Activated CD4-positive, alpha-beta T cell treated with anti-CD3 and anti-CD28 coated beads, Interleukin-2, amount 10 ng/mL, durations not matched to agents 24 days and 14 days (primary cell): ENCODE results near the gene ACAA2. TPM values are rescaled to one million over a fixed set of nuclear protein-coding genes. Genes with fewer than 3 reads are reported as not detected.

ENCODE experiments used
- DNase-seq: peaks from one replicate; pipeline ENCODE4 v3.0.0; 2022
- H3K27ac Mint-ChIP-seq: one replicate; pipeline ENCODE4 v1.8.0; 2022; ENCODE audit warnings: mild to moderate bottlenecking, mixed read lengths
- H3K27me3 Mint-ChIP-seq: one replicate; pipeline ENCODE4 v1.8.0; 2022; ENCODE audit warnings: mixed read lengths
- H3K36me3 Mint-ChIP-seq: one replicate; pipeline ENCODE4 v1.8.0; 2022; ENCODE audit warnings: low read depth, mild to moderate bottlenecking, mixed read lengths
- H3K4me1 Mint-ChIP-seq: one replicate; pipeline ENCODE4 v1.8.0; 2021; ENCODE audit warnings: mixed read lengths
- H3K4me3 Mint-ChIP-seq: one replicate; pipeline ENCODE4 v1.8.0; 2022; ENCODE audit warnings: mild to moderate bottlenecking, moderate library complexity, mixed read lengths
- H3K9me3 Mint-ChIP-seq: one replicate; pipeline ENCODE4 v1.8.0; 2021; ENCODE audit warnings: mixed read lengths
- intact Hi-C: fragments of 100-400 bp; cut with micrococcal nuclease; formaldehyde crosslinking; loops from one replicate; pipeline ENCODE4 v1.15.1; 2023
- total RNA-seq: library from RNA; stranded (reverse); gene quantifications from 2 replicates; pipeline ENCODE4 v1.2.3, GENCODE V29; 2022

Gene ACAA2
- total RNA-seq, 1 donor from 2014 or later: 69.7 TPM

GRCh38 chr18:49761771-49762170 is 51.6 kb downstream of the ACAA2 start:
- peak overlapping the region; percentile 29 for H3K27ac Mint-ChIP-seq
- no peaks in the 10 kb centered on the region for H3K9me3 Mint-ChIP-seq
- DNase-seq: no peak
- intact Hi-C loops: no loop called here
- H3K36me3 Mint-ChIP-seq: no peaks in the 10 kb centered on the region
- no peaks in the 10 kb centered on the region for H3K27me3 Mint-ChIP-seq
- H3K4me1 Mint-ChIP-seq: no peaks in the 10 kb centered on the region
- no peak overlapping the region for H3K4me3 Mint-ChIP-seq

- Mint-ChIP-seq H3K27me3 (peaks cover 7% of the 10 kb centered on the region), H3K27ac (no peak overlapping the region), H3K4me3 (no peak overlapping the region), H3K9me3 (peaks cover 4% of the 10 kb centered on the region), H3K4me1 (no peaks in the 10 kb centered on the region), H3K36me3 (no peaks in the 10 kb centered on the region)
- no peak for DNase-seq
- intact Hi-C loops: no loop called here
Measured at GRCh38 chr18:49758263-49758610, 55.1 kb downstream of the ACAA2 start.

- Mint-ChIP-seq H3K4me3 (no peak overlapping the region), H3K36me3 (no peaks in the 10 kb centered on the region), H3K27me3 (peaks cover 9% of the 10 kb centered on the region), H3K27ac (no peak overlapping the region), H3K4me1 (no peaks in the 10 kb centered on the region), H3K9me3 (peaks cover 4% of the 10 kb centered on the region)
- DNase-seq: no peak
- intact Hi-C loops: no loop called here
Measured at GRCh38 chr18:49757513-49758262, 55.6 kb downstream of the ACAA2 start.

- Mint-ChIP-seq H3K4me3 (no peak overlapping the region), H3K27me3 (peaks cover 12% of the 10 kb centered on the region), H3K27ac (no peak overlapping the region), H3K36me3 (no peaks in the 10 kb centered on the region), H3K4me1 (no peaks in the 10 kb centered on the region), H3K9me3 (peaks cover 4% of the 10 kb centered on the region)
- no peak for DNase-seq
- intact Hi-C loops: no loop called here
Measured at GRCh38 chr18:49756671-49757362, 56.5 kb downstream of the ACAA2 start.

GRCh38 chr18:49756135-49756534 is 57.2 kb downstream of the ACAA2 start:
- no peak overlapping the region for H3K4me3 Mint-ChIP-seq
- peaks cover 15% of the 10 kb centered on the region for H3K27me3 Mint-ChIP-seq
- H3K36me3 Mint-ChIP-seq: no peaks in the 10 kb centered on the region
- no peak overlapping the region for H3K27ac Mint-ChIP-seq
- DNase-seq: no peak
- peaks cover 4% of the 10 kb centered on the region for H3K9me3 Mint-ChIP-seq
- intact Hi-C loops: no loop called here
- no peaks in the 10 kb centered on the region for H3K4me1 Mint-ChIP-seq

- Mint-ChIP-seq H3K27me3 (peaks cover 17% of the 10 kb centered on the region), H3K9me3 (peaks cover 4% of the 10 kb centered on the region), H3K4me1 (no peaks in the 10 kb centered on the region), H3K27ac (no peak overlapping the region), H3K4me3 (no peak overlapping the region), H3K36me3 (no peaks in the 10 kb centered on the region)
- intact Hi-C loops: no loop called here
- DNase-seq: no peak
Measured at GRCh38 chr18:49755489-49755888, 57.8 kb downstream of the ACAA2 start.

GRCh38 chr18:49754866-49755265 is 58.5 kb downstream of the ACAA2 start:
- H3K9me3 Mint-ChIP-seq: peaks cover 4% of the 10 kb centered on the region
- intact Hi-C loops: no loop called here
- no peak overlapping the region for H3K4me3 Mint-ChIP-seq
- H3K36me3 Mint-ChIP-seq: no peaks in the 10 kb centered on the region
- no peak overlapping the region for H3K27ac Mint-ChIP-seq
- no peak for DNase-seq
- H3K27me3 Mint-ChIP-seq: peaks cover 17% of the 10 kb centered on the region
- no peaks in the 10 kb centered on the region for H3K4me1 Mint-ChIP-seq

- no peaks in the 10 kb centered on the region for H3K36me3 Mint-ChIP-seq
Measured at GRCh38 chr18:49753643-49754042, 59.7 kb downstream of the ACAA2 start.

GRCh38 chr18:49752095-49752457 is 61.3 kb downstream of the ACAA2 start:
- Mint-ChIP-seq H3K9me3 (peaks cover 4% of the 10 kb centered on the region), H3K4me3 (no peak overlapping the region), H3K27ac (no peak overlapping the region), H3K36me3 (no peaks in the 10 kb centered on the region), H3K27me3 (peaks cover 25% of the 10 kb centered on the region), H3K4me1 (no peaks in the 10 kb centered on the region)
- DNase-seq: no peak
- intact Hi-C loops: no loop called here

More at GRCh38 chr18:49753643-49754042, 59.7 kb downstream of the ACAA2 start:
- intact Hi-C loops: no loop called here
- H3K9me3 Mint-ChIP-seq: peaks cover 4% of the 10 kb centered on the region
- H3K27me3 Mint-ChIP-seq: peaks cover 22% of the 10 kb centered on the region
- no peak overlapping the region for H3K27ac Mint-ChIP-seq
- no peak overlapping the region for H3K4me3 Mint-ChIP-seq
- no peaks in the 10 kb centered on the region for H3K4me1 Mint-ChIP-seq
- no peak for DNase-seq

GRCh38 chr18:49751427-49752094 is 61.8 kb downstream of the ACAA2 start:
- no peaks in the 10 kb centered on the region for H3K36me3 Mint-ChIP-seq
- no peak overlapping the region for H3K4me3 Mint-ChIP-seq
- H3K9me3 Mint-ChIP-seq: peaks cover 4% of the 10 kb centered on the region
- no peak for DNase-seq
- intact Hi-C loops: no loop called here
- H3K27ac Mint-ChIP-seq: no peak overlapping the region
- H3K27me3 Mint-ChIP-seq: peaks cover 27% of the 10 kb centered on the region
- no peaks in the 10 kb centered on the region for H3K4me1 Mint-ChIP-seq

- intact Hi-C loops: no loop called here
- no peak overlapping the region for H3K27ac Mint-ChIP-seq
- no peak for DNase-seq
- no peaks in the 10 kb centered on the region for H3K36me3 Mint-ChIP-seq
- peaks cover 26% of the 10 kb centered on the region for H3K27me3 Mint-ChIP-seq
- no peak overlapping the region for H3K4me3 Mint-ChIP-seq
- H3K9me3 Mint-ChIP-seq: peaks cover 4% of the 10 kb centered on the region
- no peaks in the 10 kb centered on the region for H3K4me1 Mint-ChIP-seq
Measured at GRCh38 chr18:49749563-49749962, 63.8 kb downstream of the ACAA2 start.

- no peaks in the 10 kb centered on the region for H3K4me1 Mint-ChIP-seq
- H3K9me3 Mint-ChIP-seq: no peaks in the 10 kb centered on the region
- intact Hi-C loops: no loop called here
- peaks cover 28% of the 10 kb centered on the region for H3K27me3 Mint-ChIP-seq
- no peak overlapping the region for H3K4me3 Mint-ChIP-seq
- no peak for DNase-seq
- H3K36me3 Mint-ChIP-seq: no peaks in the 10 kb centered on the region
- no peak overlapping the region for H3K27ac Mint-ChIP-seq
Measured at GRCh38 chr18:49747876-49748275, 65.5 kb downstream of the ACAA2 start.

GRCh38 chr18:49745045-49746014 is 68.0 kb downstream of the ACAA2 start:
- no peak overlapping the region for H3K4me3 Mint-ChIP-seq
- H3K36me3 Mint-ChIP-seq: no peaks in the 10 kb centered on the region
- no peak for DNase-seq
- no peak overlapping the region for H3K27ac Mint-ChIP-seq
- intact Hi-C loops: no loop called here
- H3K27me3 Mint-ChIP-seq: peaks cover 21% of the 10 kb centered on the region
- H3K9me3 Mint-ChIP-seq: no peaks in the 10 kb centered on the region
- no peaks in the 10 kb centered on the region for H3K4me1 Mint-ChIP-seq
